NCI-H82 treated with DMSO at 0.1 percent for 48 hours (cell line): ENCODE results near the gene THG1L.
A peak's percentile ranks its signal among the peaks of the same experiment; 100 is the strongest.
"Not testable (repeated sequence)": the region's sequence is repeated elsewhere in the genome, so short reads cannot be mapped to it uniquely, and the experiment has no call there.

ENCODE experiments used
- DNase-seq: peaks from one replicate; lab custom pipeline; 2025; ENCODE audit not compliant: unreplicated experiment; lab: John Stamatoyannopoulos, UW

Gene THG1L

GRCh38 chr5:157726607-157727006 lies 4.6 kb upstream of the THG1L start:
- DNase-seq = not testable (repeated sequence)

GRCh38 chr5:157727858-157728257 lies 3.4 kb upstream of the THG1L start:
- not testable (repeated sequence) for DNase-seq

- no peak for DNase-seq
Measured at GRCh38 chr5:157729858-157730257, 1.4 kb upstream of the THG1L start.

GRCh38 chr5:157730900-157731271 lies 334 bp upstream of the THG1L start:
- DNase-seq = no peak

GRCh38 chr5:157732130-157732514 lies 902 bp downstream of the THG1L start:
- no peak for DNase-seq

- DNase-seq = no peak
Measured at GRCh38 chr5:157732596-157733262, 1.5 kb downstream of the THG1L start.

GRCh38 chr5:157734436-157734835 lies 3.2 kb downstream of the THG1L start:
- no peak for DNase-seq

- no peak for DNase-seq
Measured at GRCh38 chr5:157735991-157736390, 4.8 kb downstream of the THG1L start.

GRCh38 chr5:157739388-157740228 lies 8.4 kb downstream of the THG1L start:
- DNase-seq = no peak

- DNase-seq = no peak
Measured at GRCh38 chr5:157740229-157740610, 9.0 kb downstream of the THG1L start.

- DNase-seq = no peak
Measured at GRCh38 chr5:157741131-157741530, 9.9 kb downstream of the THG1L start.

GRCh38 chr5:157743163-157744050 lies 12.2 kb downstream of the THG1L start, which contains the start of gene LSM11:
Gene LSM11, plus strand, starts transcription at chr5:157743712. Its CDS starts 39 bp downstream, at chr5:157743751.
- DNase-seq = peak; percentile 28

- peak; percentile 33 for DNase-seq
Measured at GRCh38 chr5:157744051-157745011, 13.1 kb downstream of the THG1L start.

GRCh38 chr5:157745041-157745456 lies 13.8 kb downstream of the THG1L start:
- no peak for DNase-seq

- no peak for DNase-seq
Measured at GRCh38 chr5:157747173-157747740, 16.0 kb downstream of the THG1L start.

- DNase-seq = no peak
Measured at GRCh38 chr5:157747766-157748700, 16.8 kb downstream of the THG1L start.

- DNase-seq = no peak
Measured at GRCh38 chr5:157748760-157749461, 17.7 kb downstream of the THG1L start.

GRCh38 chr5:157749462-157749799 lies 18.2 kb downstream of the THG1L start:
- DNase-seq = no peak
